ENCODE measurements around the gene LPAR6.

Gene LPAR6

GRCh38 chr13:48414501-48414900 lies 1.6 kb upstream of the LPAR6 start:
- H3K9me2 ChIP-seq (replicated peaks; ENCODE audit: low read depth, low read length): no peaks in the 10 kb centered on the region
- no peaks in the 10 kb centered on the region; the same call in 1 of the 2 replicates for H3K9me3 ChIP-seq (ENCODE audit: insufficient read depth, low read depth, low read length)
- no peaks in the 10 kb centered on the region for H3F3A ChIP-seq (ENCODE audit: low read depth)
- peak overlapping the region; percentile 57 for H3K4me2 ChIP-seq (ENCODE audit: low read depth, low read length, poor library complexity, severe bottlenecking)
- peaks cover 44% of the 10 kb centered on the region for H3K79me2 ChIP-seq (ENCODE audit: insufficient read depth, low read length)
- H3K4me3 ChIP-seq (ENCODE audit: low read length, poor library complexity, severe bottlenecking): peak overlapping the region; percentile 24
- TF ChIP-seq, protein P1, sequence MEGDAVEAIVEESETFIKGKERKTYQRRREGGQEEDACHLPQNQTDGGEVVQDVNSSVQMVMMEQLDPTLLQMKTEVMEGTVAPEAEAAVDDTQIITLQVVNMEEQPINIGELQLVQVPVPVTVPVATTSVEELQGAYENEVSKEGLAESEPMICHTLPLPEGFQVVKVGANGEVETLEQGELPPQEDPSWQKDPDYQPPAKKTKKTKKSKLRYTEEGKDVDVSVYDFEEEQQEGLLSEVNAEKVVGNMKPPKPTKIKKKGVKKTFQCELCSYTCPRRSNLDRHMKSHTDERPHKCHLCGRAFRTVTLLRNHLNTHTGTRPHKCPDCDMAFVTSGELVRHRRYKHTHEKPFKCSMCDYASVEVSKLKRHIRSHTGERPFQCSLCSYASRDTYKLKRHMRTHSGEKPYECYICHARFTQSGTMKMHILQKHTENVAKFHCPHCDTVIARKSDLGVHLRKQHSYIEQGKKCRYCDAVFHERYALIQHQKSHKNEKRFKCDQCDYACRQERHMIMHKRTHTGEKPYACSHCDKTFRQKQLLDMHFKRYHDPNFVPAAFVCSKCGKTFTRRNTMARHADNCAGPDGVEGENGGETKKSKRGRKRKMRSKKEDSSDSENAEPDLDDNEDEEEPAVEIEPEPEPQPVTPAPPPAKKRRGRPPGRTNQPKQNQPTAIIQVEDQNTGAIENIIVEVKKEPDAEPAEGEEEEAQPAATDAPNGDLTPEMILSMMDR (conservative IDR thresholded peaks at IDR 0.05; ENCODE audit: low read length): no peak
- no peak for TF ChIP-seq EZH2phosphoT487 (IDR thresholded peaks at IDR 0.05; ENCODE audit: borderline replicate concordance)
- H3K36me3 ChIP-seq (ENCODE audit: insufficient read depth, low read length): peaks cover 17% of the 10 kb centered on the region; the same call in 1 of the 2 replicates
- no peaks in the 10 kb centered on the region for H3K27me3 ChIP-seq (ENCODE audit: insufficient read depth, low read length, poor library complexity, severe bottlenecking)
- peaks cover 46% of the 10 kb centered on the region for H3K4me1 ChIP-seq (ENCODE audit: insufficient read depth, low read length, poor library complexity, severe bottlenecking)
- H3K9ac ChIP-seq (ENCODE audit: low read depth, low read length, poor library complexity, severe bottlenecking): peak overlapping the region; percentile 23
- peaks cover 9% of the 10 kb centered on the region for H4K20me1 ChIP-seq (ENCODE audit: insufficient read depth, low read length, poor library complexity, severe bottlenecking)
- no peak overlapping the region for H2AFZ ChIP-seq (ENCODE audit: low read length)

- Histone ChIP-seq H2AFZ (ENCODE audit: low read length) (no peak overlapping the region), H4K20me1 (ENCODE audit: insufficient read depth, low read length, poor library complexity, severe bottlenecking) (peaks cover 9% of the 10 kb centered on the region), H3F3A (ENCODE audit: low read depth) (no peaks in the 10 kb centered on the region), H3K79me2 (ENCODE audit: insufficient read depth, low read length) (peaks cover 68% of the 10 kb centered on the region), H3K9me2 (replicated peaks; ENCODE audit: low read depth, low read length) (no peaks in the 10 kb centered on the region), H3K4me2 (ENCODE audit: low read depth, low read length, poor library complexity, severe bottlenecking) (peak overlapping the region; percentile 91), H3K9ac (ENCODE audit: low read depth, low read length, poor library complexity, severe bottlenecking) (peak overlapping the region; percentile 94), H3K4me1 (ENCODE audit: insufficient read depth, low read length, poor library complexity, severe bottlenecking) (peaks cover 64% of the 10 kb centered on the region), H3K9me3 (ENCODE audit: insufficient read depth, low read depth, low read length) (no peaks in the 10 kb centered on the region), H3K27me3 (ENCODE audit: insufficient read depth, low read length, poor library complexity, severe bottlenecking) (no peaks in the 10 kb centered on the region), H3K36me3 (ENCODE audit: insufficient read depth, low read length) (peaks cover 11% of the 10 kb centered on the region; the same call in 1 of the 2 replicates), H3K4me3 (ENCODE audit: low read length, poor library complexity, severe bottlenecking) (peak overlapping the region; percentile 85)
- no peak for TF ChIP-seq EZH2phosphoT487 (IDR thresholded peaks at IDR 0.05; ENCODE audit: borderline replicate concordance)
- TF ChIP-seq, protein P1 (conservative IDR thresholded peaks at IDR 0.05; ENCODE audit: low read length): no peak
Measured at GRCh38 chr13:48411841-48412531, 927 bp downstream of the LPAR6 start.

DNA sequence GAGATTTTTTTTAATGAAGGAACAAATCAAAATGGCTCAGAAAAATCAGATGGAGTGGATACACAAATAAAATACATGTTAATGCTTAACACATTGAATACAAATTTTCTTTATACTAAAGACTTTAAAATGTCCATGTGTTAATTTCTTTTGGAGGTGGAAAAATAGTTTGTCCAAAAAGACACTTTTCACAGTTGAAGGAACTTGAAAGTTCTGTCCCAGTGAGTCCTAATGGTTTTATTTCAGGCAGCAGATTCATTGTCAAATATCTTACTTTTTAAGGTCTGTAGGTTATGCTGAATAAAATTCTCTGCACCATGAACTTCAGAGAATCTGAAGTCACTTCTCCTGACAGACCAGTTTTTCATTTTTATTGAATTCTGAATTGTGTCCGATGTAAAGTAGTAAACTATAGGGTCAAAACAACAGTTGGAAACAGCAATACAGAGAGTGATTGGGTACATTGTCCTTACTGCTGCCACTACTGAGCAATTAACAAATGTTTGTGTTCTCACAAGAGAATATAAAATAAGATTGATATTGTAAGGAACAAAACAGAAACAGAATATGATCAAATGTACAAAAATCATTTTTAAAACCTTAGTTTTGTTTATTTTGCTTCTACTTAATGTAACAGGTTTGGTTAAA lies 1.6 kb downstream of the LPAR6 start:
- Histone ChIP-seq H3K36me3 (ENCODE audit: insufficient read depth, low read length) (peaks cover 4% of the 10 kb centered on the region; the same call in 1 of the 2 replicates), H3K79me2 (ENCODE audit: insufficient read depth, low read length) (peaks cover 75% of the 10 kb centered on the region), H3K9me2 (replicated peaks; ENCODE audit: low read depth, low read length) (no peaks in the 10 kb centered on the region), H3K9ac (ENCODE audit: low read depth, low read length, poor library complexity, severe bottlenecking) (peak overlapping the region; percentile 94), H3K4me1 (ENCODE audit: insufficient read depth, low read length, poor library complexity, severe bottlenecking) (peaks cover 70% of the 10 kb centered on the region), H3K4me3 (ENCODE audit: low read length, poor library complexity, severe bottlenecking) (peak overlapping the region; percentile 85), H3K4me2 (ENCODE audit: low read depth, low read length, poor library complexity, severe bottlenecking) (peak overlapping the region; percentile 91), H3F3A (ENCODE audit: low read depth) (peaks cover 3% of the 10 kb centered on the region; the same call in 1 of the 2 replicates), H4K20me1 (ENCODE audit: insufficient read depth, low read length, poor library complexity, severe bottlenecking) (peaks cover 9% of the 10 kb centered on the region), H2AFZ (ENCODE audit: low read length) (no peak overlapping the region), H3K9me3 (ENCODE audit: insufficient read depth, low read depth, low read length) (no peaks in the 10 kb centered on the region), H3K27me3 (ENCODE audit: insufficient read depth, low read length, poor library complexity, severe bottlenecking) (no peaks in the 10 kb centered on the region)
- no peak for TF ChIP-seq EZH2phosphoT487 (IDR thresholded peaks at IDR 0.05; ENCODE audit: borderline replicate concordance)
- TF ChIP-seq, protein P1 (conservative IDR thresholded peaks at IDR 0.05; ENCODE audit: low read length): no peak
